OCI-M2 (cell line): ENCODE results near the gene CX3CL1.
"Not testable (repeated sequence)": the region's sequence is repeated elsewhere in the genome, so short reads cannot be mapped to it uniquely, and the experiment has no call there.

Experiments used
- DNase-seq: peaks from one replicate; lab custom pipeline; 2025; ENCODE audit not compliant: unreplicated experiment; lab: John Stamatoyannopoulos, UW

Gene CX3CL1

GRCh38 chr16:57357330-57358085 is 14.8 kb upstream of the CX3CL1 start:
- DNase-seq: no peak

GRCh38 chr16:57358086-57358420 is 14.2 kb upstream of the CX3CL1 start:
- no peak for DNase-seq

- no peak for DNase-seq
Measured at GRCh38 chr16:57358527-57359095, 13.7 kb upstream of the CX3CL1 start, which contains the start of gene CCL22. TSS of gene CCL22 (plus strand) at chr16:57358783. CDS start at chr16:57358817, 34 bp downstream.

- DNase-seq: no peak
Measured at GRCh38 chr16:57360321-57360935, 11.9 kb upstream of the CX3CL1 start.

GRCh38 chr16:57361404-57361803 is 10.9 kb upstream of the CX3CL1 start:
- no peak for DNase-seq

GRCh38 chr16:57364143-57364542 is 8.1 kb upstream of the CX3CL1 start:
- DNase-seq: no peak

GRCh38 chr16:57366544-57367040 is 5.7 kb upstream of the CX3CL1 start:
- DNase-seq: no peak

GRCh38 chr16:57367116-57367752 is 5.1 kb upstream of the CX3CL1 start:
- no peak for DNase-seq

- no peak for DNase-seq
Measured at GRCh38 chr16:57371494-57372371, 557 bp upstream of the CX3CL1 start.

GRCh38 chr16:57373117-57373947 is 1.0 kb downstream of the CX3CL1 start:
- no peak for DNase-seq

GRCh38 chr16:57374067-57374534 is 1.8 kb downstream of the CX3CL1 start:
- no peak for DNase-seq

GRCh38 chr16:57374925-57375465 is 2.7 kb downstream of the CX3CL1 start:
- DNase-seq: not testable (repeated sequence)

- no peak for DNase-seq
Measured at GRCh38 chr16:57376313-57376818, 4.1 kb downstream of the CX3CL1 start.

GRCh38 chr16:57377080-57377841 is 5.0 kb downstream of the CX3CL1 start:
- DNase-seq: no peak

- DNase-seq: no peak
Measured at GRCh38 chr16:57379579-57379978, 7.3 kb downstream of the CX3CL1 start.

GRCh38 chr16:57380671-57381462 is 8.6 kb downstream of the CX3CL1 start:
- no peak for DNase-seq

- no peak for DNase-seq
Measured at GRCh38 chr16:57381791-57382534, 9.7 kb downstream of the CX3CL1 start.
